GM21723 (cell line): ENCODE measurements around the gene HOPX.
"Not testable (repeated sequence)": the region's sequence is repeated elsewhere in the genome, so short reads cannot be mapped to it uniquely, and the experiment has no call there.

Experiments used
- ATAC-seq: cut with Tn5 transposase; IDR thresholded peaks from one replicate; pipeline ENCODE4 v1.9.1; 2021; ENCODE audit warnings: mild to moderate bottlenecking, moderate library complexity; ENCODE audit not compliant: unreplicated experiment

The HOPX gene, protein sequence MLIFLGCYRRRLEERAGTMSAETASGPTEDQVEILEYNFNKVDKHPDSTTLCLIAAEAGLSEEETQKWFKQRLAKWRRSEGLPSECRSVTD

DNA sequence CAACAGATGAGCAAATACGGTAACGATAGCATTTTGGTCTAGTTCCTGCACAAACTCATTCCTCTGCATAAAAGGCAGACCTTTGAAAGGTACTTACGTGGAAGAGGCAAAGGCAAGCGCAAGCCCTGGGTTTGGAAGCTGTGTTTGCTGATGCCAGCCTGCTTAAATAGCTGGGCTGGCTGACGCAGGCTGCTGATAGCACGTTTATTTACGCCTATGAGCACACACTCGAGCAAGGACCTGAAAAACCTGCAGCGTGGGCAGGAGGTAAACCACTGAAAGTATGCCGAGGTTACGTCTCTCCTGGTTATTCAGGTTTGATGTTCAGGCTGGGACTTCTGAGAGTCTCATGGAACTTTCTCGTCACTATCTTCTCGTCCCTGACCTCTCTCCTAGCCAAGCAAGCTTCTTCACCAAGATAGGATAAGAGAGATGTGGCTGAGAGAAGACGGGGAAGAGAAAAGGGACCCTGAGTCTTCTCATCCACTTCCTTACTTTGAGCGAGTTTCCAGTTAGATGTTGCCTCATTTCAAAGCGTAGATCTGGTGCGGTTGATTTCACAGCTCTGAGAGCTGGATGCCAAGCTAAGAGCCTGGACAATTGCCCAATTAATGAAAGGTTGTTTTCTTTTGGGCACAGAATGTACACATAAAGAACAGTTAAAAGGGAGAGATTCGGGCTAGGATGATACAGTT is at the start of gene HOPX:
Gene HOPX, minus strand, starts transcription at position 139 of the 695 bp plus-strand sequence. CDS start 23,480 bp downstream, outside the sequence.
- ATAC-seq: peak; percentile 96

DNA sequence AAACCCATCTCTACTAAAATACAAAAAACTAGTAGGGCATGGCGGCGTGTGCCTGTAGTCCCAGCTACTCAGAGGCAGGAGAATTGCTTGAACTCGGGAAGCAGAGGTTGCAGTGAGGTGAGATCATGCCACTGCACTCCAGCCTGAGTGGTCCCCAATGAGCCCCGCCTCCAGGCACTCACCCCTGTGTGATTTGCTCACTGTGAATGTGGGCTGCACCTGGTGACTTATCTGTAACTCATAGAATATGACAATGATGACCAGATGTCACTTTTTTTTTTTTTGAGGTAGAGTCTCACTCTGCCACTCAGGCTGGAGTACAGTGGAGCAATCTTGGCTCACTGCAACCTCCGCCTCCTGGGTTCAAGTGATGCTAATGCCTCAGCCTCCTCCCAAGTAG is 49.0 kb upstream of the HOPX start:
- no peak for ATAC-seq

DNA sequence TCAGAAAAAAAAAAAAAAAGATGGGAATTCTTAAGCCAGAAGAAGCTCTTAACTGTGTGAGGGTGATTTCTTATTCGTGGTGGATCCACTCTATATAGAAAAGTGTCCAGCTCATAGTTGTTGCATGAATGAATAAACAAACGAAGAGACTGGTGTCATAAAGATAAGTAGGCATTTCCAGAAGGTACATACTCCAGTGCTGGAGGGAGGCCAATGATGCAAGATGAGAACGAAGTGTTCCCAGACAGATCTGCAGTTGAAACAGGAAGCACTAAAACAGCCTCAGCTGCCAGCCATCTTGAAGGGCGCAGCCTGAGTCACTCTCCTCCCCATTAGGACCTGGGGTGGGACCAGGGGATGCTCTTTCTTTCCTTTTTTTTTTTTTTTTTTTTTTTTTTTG is 47.4 kb upstream of the HOPX start:
- ATAC-seq: no peak

DNA sequence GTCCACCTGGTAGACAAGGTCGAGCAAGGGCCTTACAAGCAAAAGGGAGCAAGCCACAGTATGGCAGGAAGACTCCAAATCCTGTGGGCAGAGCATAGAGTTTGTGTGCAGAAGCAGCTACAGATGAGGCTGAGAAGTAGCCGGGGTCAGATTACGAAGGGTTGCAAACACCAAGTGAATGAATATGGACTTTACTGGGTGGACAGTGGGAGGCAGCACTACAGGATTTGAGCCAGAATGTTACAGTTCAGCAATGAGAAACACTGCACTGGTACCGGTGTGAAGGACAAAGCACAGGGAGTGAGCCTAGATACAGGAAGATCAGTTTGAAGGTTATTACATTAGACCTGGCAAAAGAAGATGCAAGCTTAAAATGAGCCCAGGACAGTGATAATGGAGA is 46.1 kb upstream of the HOPX start:
- no peak for ATAC-seq

DNA sequence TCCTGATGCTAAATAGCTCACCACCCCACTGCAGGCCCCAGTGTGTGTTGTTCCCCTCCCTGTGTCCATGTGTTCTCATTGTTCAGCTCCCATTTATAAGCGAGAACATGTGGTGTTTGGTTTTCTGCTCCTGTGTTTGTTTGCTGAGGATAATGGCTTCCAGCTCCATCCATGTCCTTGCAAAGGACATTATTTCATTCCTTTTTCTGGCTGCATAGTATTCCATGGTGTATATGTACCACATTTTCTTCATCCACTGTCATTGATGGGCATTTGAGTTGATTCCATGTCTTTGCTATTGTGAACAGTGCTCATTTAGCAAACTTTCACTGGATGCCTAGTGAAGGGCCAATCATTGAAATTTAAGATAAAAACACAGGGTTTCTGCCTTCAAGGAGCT is 45.5 kb upstream of the HOPX start:
- not testable (repeated sequence) for ATAC-seq

DNA sequence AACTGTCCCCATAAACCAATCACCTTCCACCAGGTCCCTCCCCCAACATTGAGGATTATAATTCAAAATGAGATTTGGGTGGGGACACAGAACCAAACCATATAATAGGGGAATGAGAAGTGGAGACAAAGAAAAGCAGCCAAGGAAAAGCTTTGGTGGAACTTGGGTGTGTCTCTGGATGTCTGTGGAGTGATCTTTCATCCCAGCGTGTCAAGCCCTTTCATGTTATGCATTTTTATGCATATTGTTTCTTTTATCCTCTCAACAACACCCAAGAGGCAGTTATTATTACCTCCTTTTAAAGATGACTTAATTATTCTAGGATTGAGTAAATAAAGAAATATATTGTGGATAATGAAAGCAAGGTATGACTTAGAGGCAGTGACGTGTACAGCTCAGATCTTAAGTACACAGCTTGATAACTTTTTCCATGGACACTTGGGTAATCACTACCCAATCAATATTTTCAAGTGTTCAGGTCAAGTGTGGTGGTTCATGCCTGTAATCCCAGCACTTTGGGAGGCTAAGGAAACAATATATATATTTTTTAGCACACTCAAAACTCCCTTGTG is 42.6 kb upstream of the HOPX start:
- peak; percentile 15 for ATAC-seq

DNA sequence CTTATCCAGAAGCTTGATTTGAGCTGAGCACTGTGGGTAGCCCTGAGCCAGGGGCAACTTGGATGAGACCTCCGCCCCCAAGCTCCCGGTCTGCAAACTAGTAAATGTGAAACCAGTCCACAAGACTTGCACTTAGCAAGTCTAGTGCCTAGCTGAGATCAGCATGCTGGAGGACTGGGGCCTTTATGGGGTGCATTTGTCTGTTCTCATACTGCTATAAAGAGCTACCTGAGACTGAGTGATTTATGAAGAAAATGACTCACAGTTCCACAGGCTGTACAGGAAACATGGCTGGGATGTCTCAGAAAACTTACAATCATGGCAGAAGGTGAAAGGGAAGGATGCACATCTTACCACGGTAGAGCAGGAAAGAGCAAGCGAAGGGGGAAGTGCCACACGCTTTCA is 42.1 kb upstream of the HOPX start:
- ATAC-seq: peak; percentile 71

DNA sequence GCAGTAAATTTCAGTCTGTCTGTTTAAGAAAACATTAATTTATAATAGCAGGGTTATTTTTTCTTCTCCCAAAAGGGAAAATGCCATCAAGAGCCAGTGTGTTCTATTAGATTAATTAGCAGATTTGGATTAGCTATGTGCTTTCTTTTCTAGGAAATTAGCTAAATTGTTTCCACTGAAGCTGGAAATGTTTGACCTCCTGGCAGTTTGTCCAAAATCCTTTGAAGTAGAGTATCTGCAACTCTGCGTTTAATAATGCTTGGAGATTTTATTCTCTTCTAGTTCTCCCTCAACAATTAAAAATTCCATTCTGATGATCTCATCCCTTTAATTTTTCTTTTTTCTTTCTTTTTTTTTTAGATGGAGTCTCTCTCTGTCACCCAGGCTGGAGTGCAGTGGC is 27.1 kb upstream of the HOPX start:
- no peak for ATAC-seq

DNA sequence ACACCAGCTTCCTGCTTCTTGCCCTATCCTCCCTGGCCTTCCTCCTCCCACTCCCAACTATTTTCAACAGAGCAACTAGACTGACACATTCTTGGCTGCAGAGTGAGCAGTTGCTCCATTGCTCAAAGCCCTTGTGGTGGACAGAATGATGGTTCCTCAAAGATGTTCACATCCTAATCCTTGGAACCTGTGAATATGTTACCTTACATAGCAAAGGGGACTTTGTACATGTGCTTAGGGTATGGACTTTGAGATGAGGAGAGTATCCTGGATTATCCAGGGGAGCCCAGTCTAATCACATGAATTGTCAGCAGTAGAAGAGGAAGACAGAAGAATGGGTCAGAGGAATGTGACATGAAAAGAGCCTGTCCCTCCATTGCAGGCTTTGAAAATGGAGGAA is 24.9 kb upstream of the HOPX start:
- ATAC-seq: no peak

DNA sequence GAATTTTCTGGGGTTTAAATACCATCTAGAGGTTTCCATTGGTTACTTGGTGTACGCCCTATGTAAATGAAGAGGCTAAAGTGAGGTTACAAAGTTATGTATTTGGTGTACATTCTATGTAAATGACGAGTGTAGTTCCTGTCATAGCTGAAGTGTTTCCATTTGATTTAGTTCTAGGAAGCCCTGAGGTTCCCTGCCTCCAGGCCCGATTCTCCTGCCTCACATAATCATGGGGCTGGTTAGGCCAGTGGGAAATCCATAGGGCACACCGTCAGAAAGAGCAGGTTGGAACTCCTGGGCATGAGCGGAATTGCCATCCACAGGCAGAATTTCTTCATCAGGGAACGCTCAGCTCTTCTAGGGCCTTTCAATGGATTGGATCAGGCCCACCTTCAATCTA is 24.2 kb upstream of the HOPX start:
- ATAC-seq: no peak

DNA sequence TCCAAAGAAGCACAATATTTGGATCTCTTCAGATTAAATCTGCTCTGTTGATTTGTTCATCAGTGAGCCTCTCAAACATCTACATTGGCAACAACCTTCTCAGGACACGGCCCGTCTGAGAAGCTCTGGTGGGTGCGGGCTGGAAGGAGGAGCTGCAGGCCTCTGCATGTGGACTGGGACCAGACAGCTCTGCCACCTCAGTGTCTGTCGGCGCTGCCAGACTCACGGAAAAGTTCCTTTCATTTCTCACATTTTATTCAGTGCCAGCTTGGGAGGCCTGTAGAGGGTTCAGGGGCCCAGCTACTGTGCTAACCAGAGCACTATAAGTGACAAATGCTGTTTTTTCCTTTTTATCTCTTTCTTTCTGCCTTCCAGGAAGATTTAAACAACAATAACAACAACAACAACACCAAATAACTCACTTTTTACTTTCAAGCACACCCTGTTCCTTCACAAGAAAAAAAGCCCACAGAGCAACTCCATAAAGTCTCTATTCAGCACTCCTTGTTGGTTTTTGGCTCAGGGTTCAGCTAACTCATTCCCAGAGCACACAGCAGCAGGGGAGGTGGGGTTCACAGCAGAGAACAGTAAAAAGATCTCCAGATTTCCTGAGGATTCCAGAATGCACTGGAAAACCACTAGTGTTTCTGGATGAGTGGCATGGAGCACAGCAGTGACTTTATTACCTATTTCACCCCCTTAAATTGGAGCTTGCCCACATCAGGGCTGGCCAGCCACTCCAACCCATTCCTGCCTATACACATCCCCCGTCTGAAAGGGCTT is 23.2 kb upstream of the HOPX start:
- no peak for ATAC-seq

DNA sequence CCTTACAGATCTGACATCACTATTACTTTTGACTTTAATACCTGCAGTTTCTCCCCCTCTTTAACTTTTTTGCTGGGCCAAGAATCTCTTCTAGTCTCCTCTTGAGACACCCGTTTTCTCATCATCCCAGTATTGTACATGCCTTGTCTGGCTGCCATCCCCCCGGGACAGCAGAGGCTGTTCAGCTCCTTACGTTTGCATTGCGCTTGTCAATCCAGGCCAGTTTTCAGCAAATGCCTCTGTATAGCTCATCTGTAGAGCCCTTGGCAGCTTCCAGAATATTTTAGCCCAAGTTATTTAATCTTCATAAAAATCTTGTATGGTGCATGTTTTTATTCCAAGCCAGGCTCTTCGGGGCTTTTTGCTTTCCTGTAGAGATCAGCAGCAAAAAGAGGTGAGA is 22.3 kb upstream of the HOPX start:
- no peak for ATAC-seq

DNA sequence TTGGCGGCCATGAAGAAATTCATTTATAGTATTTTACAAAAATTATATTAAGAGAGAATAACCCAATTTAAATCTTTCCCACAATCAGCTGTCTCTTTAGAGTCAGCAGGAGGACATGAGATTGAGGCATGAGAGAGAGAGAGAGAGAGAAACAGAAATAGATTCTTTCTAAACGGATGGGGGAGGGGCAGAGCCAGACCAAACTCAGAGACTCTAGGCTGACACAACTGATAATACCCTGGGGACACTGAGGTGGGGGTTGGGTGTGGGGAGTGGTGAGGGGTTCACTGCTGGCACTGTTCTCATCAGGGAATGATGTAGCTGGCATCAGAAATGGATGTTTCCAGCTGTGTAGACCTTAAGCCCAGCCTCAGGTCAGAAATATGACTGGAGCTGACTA is 20.5 kb upstream of the HOPX start:
- no peak for ATAC-seq

DNA sequence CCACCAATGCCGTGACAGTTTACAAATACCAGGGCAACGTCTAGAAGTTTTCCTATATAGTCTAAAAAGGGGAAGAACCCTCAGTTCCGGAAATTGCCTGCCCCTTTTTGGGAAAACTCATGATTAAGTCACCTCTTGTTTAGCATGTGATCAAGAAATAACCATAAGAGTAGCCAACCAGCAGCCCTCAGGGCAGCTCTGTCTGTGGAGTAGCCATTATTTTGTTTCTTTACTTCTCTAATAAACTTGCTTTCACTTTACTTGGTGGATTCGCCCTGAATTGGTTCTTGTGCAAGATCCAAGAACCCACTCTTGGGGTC is 20.0 kb upstream of the HOPX start:
- ATAC-seq: no peak

DNA sequence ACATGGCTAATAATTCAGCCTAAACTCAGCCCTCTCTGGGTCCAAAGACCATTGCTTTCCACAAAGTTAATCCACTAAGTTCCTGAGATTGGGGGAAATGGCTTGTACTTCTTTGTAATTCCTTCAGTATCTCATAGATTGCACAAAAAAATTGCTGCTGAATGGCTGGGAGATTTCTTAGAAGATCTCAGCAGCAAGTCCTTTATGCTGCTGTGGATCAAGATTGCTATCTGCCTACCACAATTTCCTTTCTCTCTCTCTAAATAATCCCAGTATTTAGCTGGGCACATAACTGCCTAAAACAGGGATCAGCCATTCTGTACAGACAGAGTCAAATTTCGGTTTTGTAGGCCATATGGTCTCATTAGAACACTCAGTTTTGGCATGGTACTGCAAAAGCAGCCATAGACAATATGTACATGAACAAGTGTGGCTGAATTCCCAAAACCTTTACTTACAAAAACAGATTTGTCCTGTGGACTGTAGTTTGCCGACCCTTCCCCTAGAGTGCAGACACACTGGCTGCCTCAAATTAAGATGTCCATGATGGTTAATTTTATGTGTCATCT is 18.5 kb upstream of the HOPX start:
- no peak for ATAC-seq

DNA sequence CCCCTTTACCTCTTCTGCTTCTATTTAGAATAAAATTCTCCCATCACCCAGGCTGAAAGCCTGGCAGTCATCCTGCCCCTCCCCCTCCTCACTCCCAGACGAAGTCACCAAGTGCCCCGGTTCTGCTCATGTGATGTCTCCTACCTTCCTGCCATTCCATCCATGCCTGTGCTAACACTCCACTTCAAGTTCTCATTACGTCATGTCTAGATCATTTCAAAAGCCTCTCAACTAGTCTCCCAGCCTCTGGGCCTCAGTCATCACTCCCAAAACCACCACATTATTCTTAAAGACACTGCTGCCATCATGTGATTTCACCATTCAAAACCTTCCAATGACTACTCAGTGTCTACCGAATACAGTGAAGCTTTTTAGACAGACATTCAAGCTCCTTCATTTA is 17.2 kb upstream of the HOPX start:
- ATAC-seq: no peak

DNA sequence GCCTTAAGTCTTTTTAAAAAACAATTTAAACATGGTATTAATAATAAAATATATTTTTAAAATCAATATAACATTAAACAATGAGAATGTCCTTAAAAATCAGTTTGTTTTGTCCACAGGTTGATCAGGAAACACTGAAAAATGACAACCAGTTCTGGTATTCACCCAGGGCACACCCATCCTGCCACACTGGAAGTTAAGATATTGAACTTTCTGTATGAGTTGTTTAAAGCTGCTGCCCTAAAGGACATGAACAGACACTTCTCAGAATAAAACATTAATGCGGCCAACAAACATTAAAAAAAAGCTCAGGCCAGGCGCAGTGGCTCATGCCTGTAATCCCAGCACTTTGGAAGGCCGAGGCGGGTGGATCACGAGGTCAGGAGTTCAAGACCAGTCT is 15.0 kb upstream of the HOPX start:
- ATAC-seq: no peak

DNA sequence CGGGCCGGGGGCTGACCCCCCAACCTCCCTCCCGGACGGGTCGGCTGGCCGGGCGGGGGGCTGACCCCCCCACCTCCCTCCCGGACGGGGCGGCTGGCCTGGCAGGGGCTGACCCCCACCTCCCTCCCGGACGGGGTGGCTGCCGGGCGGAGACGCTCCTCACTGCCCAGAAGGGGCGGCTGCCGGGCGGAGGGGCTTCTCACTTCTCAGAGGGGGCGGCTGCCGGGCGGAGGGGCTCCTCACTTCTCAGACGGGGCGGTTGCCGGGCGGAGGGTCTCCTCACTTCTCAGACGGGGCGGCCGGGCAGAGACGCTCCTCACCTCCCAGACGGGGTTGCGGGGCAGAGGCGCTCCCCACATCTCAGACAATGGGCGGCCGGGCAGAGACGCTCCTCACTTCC is 12.4 kb upstream of the HOPX start:
- not testable (repeated sequence) for ATAC-seq

DNA sequence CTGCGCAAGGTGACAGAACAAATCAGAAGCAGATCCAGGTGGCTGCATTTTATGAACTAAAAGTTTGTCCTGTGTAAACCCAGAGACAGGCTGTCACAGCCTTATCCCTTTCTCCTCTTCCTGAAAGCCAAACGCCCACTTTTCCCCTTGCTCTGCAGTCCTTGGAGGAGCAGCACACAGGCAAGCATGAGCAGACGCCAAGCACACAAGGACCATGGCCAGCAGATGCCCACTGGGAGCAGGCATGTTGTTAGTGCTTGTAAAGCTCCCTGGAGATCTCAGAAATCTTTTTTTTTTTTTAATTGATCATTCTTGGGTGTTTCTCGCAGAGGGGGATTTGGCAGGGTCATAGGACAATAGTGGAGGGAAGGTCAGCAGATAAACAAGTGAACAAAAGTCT is 11.5 kb upstream of the HOPX start:
- no peak for ATAC-seq

DNA sequence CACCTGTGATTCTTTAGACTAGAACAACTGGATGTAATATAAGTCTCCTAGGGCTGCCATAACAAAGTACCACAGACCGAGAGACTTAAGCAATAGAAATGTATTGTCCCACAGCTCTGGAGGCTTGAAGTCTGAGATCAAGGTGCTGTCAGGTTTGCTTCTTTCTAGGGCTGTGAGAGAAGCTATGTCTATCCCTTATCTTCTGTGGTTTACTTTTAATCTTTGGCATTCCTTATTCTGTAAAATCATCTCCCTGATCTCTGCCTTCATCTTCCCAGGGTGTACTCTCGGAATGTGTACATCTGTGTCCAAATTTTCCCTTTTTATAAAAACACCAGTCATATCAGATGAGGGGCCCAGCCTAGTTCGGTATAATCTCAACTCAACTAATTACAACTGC is 10.3 kb upstream of the HOPX start:
- no peak for ATAC-seq

DNA sequence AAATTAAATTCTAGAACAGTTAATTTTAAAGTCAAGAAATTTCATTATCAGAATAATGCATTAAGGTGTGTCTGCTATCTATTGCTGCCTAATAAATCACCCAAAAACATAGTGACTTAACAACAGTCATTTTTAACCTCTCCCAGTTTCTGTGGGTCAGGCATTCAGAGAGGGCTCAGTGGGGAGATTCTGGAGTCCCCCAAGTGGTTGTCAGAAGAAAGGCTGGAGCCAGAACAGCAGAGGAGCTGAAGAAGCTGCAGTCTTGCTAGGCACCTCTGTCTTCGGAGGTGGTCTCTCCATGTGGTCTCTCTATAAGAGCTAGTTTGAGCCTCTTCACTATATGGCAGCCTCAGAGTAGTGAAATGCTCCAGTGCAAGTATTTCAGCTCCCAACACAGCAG is 9.3 kb upstream of the HOPX start:
- no peak for ATAC-seq
